AG10803 (cell line): Measurements from ENCODE around the gene PSMB3.
"Not testable (repeated sequence)": the region's sequence is repeated elsewhere in the genome, so short reads cannot be mapped to it uniquely, and the experiment has no call there.

ENCODE experiments used
- DNase-seq: peaks from one replicate; pipeline ENCODE4 v3.0.0; 2010; ENCODE audit warnings: low read depth
- H3K4me3 ChIP-seq: 2 replicates; pipeline ENCODE4 v1.5.1; 2011; ENCODE audit warnings: mild to moderate bottlenecking, low read length, control low read depth
- CTCF ChIP-seq: conservative IDR thresholded peaks from 2 replicates; pipeline ENCODE4 v1.5.1; 2011; ENCODE audit warnings: mild to moderate bottlenecking, low read length, control low read depth, inconsistent platforms

PSMB3 gene

GRCh38 chr17:38719289-38719942 lies 33.1 kb upstream of the PSMB3 start:
- no peak for DNase-seq
- H3K4me3 ChIP-seq = no peak overlapping the region
- no peak for TF ChIP-seq CTCF

GRCh38 chr17:38719943-38720641 lies 32.4 kb upstream of the PSMB3 start:
- no peak for TF ChIP-seq CTCF
- DNase-seq = no peak
- no peak overlapping the region for H3K4me3 ChIP-seq

- no peak for TF ChIP-seq CTCF
- DNase-seq = no peak
- no peak overlapping the region for H3K4me3 ChIP-seq
These were observed 31.6 kb upstream of the PSMB3 start for GRCh38 chr17:38720941-38721340.

- H3K4me3 ChIP-seq = no peak overlapping the region
- TF ChIP-seq CTCF = no peak
- no peak for DNase-seq
These were observed 30.7 kb upstream of the PSMB3 start for GRCh38 chr17:38721802-38722201.

- no peak for TF ChIP-seq CTCF
- no peak for DNase-seq
- no peak overlapping the region for H3K4me3 ChIP-seq
These were observed 28.1 kb upstream of the PSMB3 start for GRCh38 chr17:38724337-38724988.

GRCh38 chr17:38725066-38725465 lies 27.5 kb upstream of the PSMB3 start:
- no peak overlapping the region for H3K4me3 ChIP-seq
- no peak for DNase-seq
- TF ChIP-seq CTCF = no peak

GRCh38 chr17:38726145-38726544 lies 26.4 kb upstream of the PSMB3 start:
- not testable (repeated sequence) for DNase-seq, H3K4me3 ChIP-seq
